Measurements from ENCODE around the gene GAN. TPM values are rescaled to one million over a fixed set of nuclear protein-coding genes. Genes with fewer than 3 reads are reported as not detected.

Gene GAN
- total RNA-seq, 4 donors from 2014 or later = 9.6 to 14.8 (median 11.7) TPM

- no peaks in the 10 kb centered on the region for H3K36me3 ChIP-seq
- no peak for DNase-seq (ENCODE audit: extremely low spot score)
- no peaks in the 10 kb centered on the region for H3K27me3 ChIP-seq
- H3K27ac ChIP-seq (replicated peaks in 1 of 4) = no peak overlapping the region
- no peaks in the 10 kb centered on the region for H3K9me3 ChIP-seq
- H3K4me3 ChIP-seq = no peak overlapping the region
- TF ChIP-seq POLR2A (IDR thresholded peaks at IDR 0.05; ENCODE audit: low read depth) = no peak
- TF ChIP-seq, protein P1, sequence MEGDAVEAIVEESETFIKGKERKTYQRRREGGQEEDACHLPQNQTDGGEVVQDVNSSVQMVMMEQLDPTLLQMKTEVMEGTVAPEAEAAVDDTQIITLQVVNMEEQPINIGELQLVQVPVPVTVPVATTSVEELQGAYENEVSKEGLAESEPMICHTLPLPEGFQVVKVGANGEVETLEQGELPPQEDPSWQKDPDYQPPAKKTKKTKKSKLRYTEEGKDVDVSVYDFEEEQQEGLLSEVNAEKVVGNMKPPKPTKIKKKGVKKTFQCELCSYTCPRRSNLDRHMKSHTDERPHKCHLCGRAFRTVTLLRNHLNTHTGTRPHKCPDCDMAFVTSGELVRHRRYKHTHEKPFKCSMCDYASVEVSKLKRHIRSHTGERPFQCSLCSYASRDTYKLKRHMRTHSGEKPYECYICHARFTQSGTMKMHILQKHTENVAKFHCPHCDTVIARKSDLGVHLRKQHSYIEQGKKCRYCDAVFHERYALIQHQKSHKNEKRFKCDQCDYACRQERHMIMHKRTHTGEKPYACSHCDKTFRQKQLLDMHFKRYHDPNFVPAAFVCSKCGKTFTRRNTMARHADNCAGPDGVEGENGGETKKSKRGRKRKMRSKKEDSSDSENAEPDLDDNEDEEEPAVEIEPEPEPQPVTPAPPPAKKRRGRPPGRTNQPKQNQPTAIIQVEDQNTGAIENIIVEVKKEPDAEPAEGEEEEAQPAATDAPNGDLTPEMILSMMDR (IDR thresholded peaks at IDR 0.05) = peak; percentile 3 to 44 (median 31)
- H3K4me1 ChIP-seq = peaks cover 0 to 5% (median 0%) of the 10 kb centered on the region in 4 donors
- WGBS = 58% methylated on average over 3 of the region's 3 CpGs
- intact Hi-C loops (cut with DNase I) = no loop called here
Observed at GRCh38 chr16:81429045-81429521, 114.3 kb downstream of the GAN start.

- no peaks in the 10 kb centered on the region for H3K9me3 ChIP-seq
- intact Hi-C loops (cut with DNase I) = no loop called here
- DNase-seq (ENCODE audit: extremely low spot score) = peak; percentile 88
- TF ChIP-seq POLR2A (IDR thresholded peaks at IDR 0.05; ENCODE audit: low read depth) (no peak), POLR2AphosphoS5 (IDR thresholded peaks at IDR 0.05) (peak in 1 of 2 donors; percentile 14)
- 82% methylated on average over 23 of the region's 23 CpGs for WGBS
- H3K27ac ChIP-seq (replicated peaks in 1 of 4) = peak overlapping the region in 1 of 4 donors; percentile 13
- H3K27me3 ChIP-seq = peaks cover 0 to 10% (median 0%) of the 10 kb centered on the region in 4 donors
- H3K36me3 ChIP-seq = no peaks in the 10 kb centered on the region
- H3K4me1 ChIP-seq = peaks cover 0 to 5% (median 0%) of the 10 kb centered on the region in 4 donors
- no peak overlapping the region for H3K4me3 ChIP-seq
Observed at GRCh38 chr16:81431554-81432353, 117.0 kb downstream of the GAN start.

GRCh38 chr16:81432937-81433557 lies 118.3 kb downstream of the GAN start:
- Histone ChIP-seq H3K27me3 (peaks cover 0 to 18% (median 0%) of the 10 kb centered on the region in 4 donors), H3K36me3 (no peaks in the 10 kb centered on the region), H3K27ac (replicated peaks in 1 of 4) (no peak overlapping the region), H3K9me3 (no peaks in the 10 kb centered on the region), H3K4me3 (no peak overlapping the region), H3K4me1 (peaks cover 0 to 5% (median 0%) of the 10 kb centered on the region in 4 donors)
- intact Hi-C loops (cut with DNase I) = no loop called here
- TF ChIP-seq EP300 (IDR thresholded peaks at IDR 0.05) = no peak
- no peak for TF ChIP-seq POLR2AphosphoS5 (IDR thresholded peaks at IDR 0.05)
- TF ChIP-seq, protein P1 (IDR thresholded peaks at IDR 0.05) = no peak
- TF ChIP-seq POLR2A (IDR thresholded peaks at IDR 0.05; ENCODE audit: low read depth) = no peak
- no peak for DNase-seq (ENCODE audit: extremely low spot score)
- WGBS = 85% methylated on average over 14 of the region's 14 CpGs

- Histone ChIP-seq H3K9me3 (no peaks in the 10 kb centered on the region), H3K36me3 (no peaks in the 10 kb centered on the region), H3K27me3 (peaks cover 0 to 18% (median 0%) of the 10 kb centered on the region in 4 donors), H3K4me1 (peaks cover 0 to 8% (median 3%) of the 10 kb centered on the region in 4 donors), H3K4me3 (no peak overlapping the region), H3K27ac (replicated peaks in 1 of 4) (no peak overlapping the region)
- WGBS = 82% methylated on average over 3 of the region's 3 CpGs
- intact Hi-C loops (cut with DNase I) = no loop called here
- TF ChIP-seq EP300 (IDR thresholded peaks at IDR 0.05) (no peak), POLR2A (IDR thresholded peaks at IDR 0.05; ENCODE audit: low read depth) (no peak), POLR2AphosphoS5 (IDR thresholded peaks at IDR 0.05) (no peak)
- TF ChIP-seq, protein P1 (IDR thresholded peaks at IDR 0.05) = no peak
- no peak for DNase-seq (ENCODE audit: extremely low spot score)
Observed at GRCh38 chr16:81435103-81435502, 120.3 kb downstream of the GAN start.

DNA sequence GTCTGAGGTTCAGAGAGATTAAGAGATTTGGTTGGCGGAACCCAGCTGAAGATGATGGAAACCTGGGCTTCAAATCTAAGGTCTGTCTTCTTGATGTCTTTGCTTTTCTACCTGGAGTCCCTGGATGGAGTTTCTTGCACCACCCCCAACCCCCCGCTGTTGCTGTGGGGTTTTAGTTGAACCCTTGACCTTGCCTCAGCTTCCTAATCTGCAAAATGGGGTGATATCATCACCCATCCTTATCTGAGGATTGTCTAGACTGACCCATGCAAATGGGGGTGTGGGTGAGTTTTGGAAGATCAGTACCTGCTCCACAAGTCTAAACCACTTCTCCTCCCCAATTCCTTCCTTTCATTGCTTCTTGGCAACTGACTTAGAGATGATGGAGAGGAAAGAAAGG lies 120.8 kb downstream of the GAN start:
- intact Hi-C loops (cut with DNase I) = no loop called here
- Histone ChIP-seq H3K9me3 (no peaks in the 10 kb centered on the region), H3K36me3 (no peaks in the 10 kb centered on the region), H3K27me3 (peaks cover 0 to 18% (median 0%) of the 10 kb centered on the region in 4 donors), H3K4me1 (peaks cover 0 to 11% (median 5%) of the 10 kb centered on the region in 4 donors), H3K4me3 (no peak overlapping the region), H3K27ac (replicated peaks in 1 of 4) (no peak overlapping the region)
- 100% methylated on average over 2 of the region's 2 CpGs for WGBS
- TF ChIP-seq POLR2A (IDR thresholded peaks at IDR 0.05; ENCODE audit: low read depth) (no peak), POLR2AphosphoS5 (IDR thresholded peaks at IDR 0.05) (no peak), EP300 (IDR thresholded peaks at IDR 0.05) (no peak)
- TF ChIP-seq, protein P1 (IDR thresholded peaks at IDR 0.05) = no peak
- no peak for DNase-seq (ENCODE audit: extremely low spot score)

All from esophagus muscularis mucosa (tissue), 4 donors.